ENCODE data around the gene MVB12B. TPM values are rescaled to one million over a fixed set of nuclear protein-coding genes. Genes with fewer than 3 reads are reported as not detected.

The MVB12B gene
- total RNA-seq, 1 experiment from 2014 or later, result 10.9 TPM

DNA sequence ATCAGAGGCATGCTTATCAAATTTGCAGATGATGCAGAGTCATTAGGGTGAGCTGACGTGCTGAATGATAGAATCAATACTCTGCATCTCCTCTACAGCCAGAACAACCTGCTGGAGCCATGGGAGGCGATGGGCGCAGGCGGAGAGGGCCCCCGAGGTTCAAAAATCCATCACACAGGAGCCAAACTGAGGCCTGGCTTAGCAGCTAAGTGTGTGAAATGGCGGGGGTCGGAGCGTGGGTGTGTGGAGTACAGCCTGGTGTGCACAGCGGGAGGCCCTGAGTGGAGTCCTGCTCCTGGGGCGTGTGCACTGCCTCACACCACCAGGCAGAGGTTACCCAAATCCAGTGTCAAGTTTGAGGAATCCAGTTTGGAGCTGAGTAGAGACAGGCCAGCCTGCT is 73.2 kb downstream of the MVB12B start:
- Histone ChIP-seq H3K36me3 (ENCODE audit: control insufficient read depth in 1 of 2, insufficient read depth in 2 of 2, low read length in 2 of 2) (no peaks in the 10 kb centered on the region), H3K27me3 (ENCODE audit: insufficient read depth, low read length) (no peaks in the 10 kb centered on the region), H3K4me1 (ENCODE audit: control insufficient read depth in 1 of 2, insufficient read depth in 2 of 2, low read length in 2 of 2) (peaks cover 10 to 11% of the 10 kb centered on the region in 2 experiments; a peak in 3 of 4 replicates), H3K4me2 (ENCODE audit: low read length) (no peak overlapping the region), H3K9ac (ENCODE audit: low read length) (no peak overlapping the region), H3K27ac (ENCODE audit: low read depth, low read length) (no peak overlapping the region), H2AFZ (ENCODE audit: low read depth, low read length, poor library complexity, severe bottlenecking) (no peak overlapping the region), H3K4me3 (replicated peaks in 1 of 2; ENCODE audit: low read depth in 1 of 2, low read length in 2 of 2) (no peak overlapping the region), H3K9me2 (ENCODE audit: insufficient read depth) (no peaks in the 10 kb centered on the region), H4K20me1 (ENCODE audit: insufficient read depth) (no peaks in the 10 kb centered on the region), H3K9me3 (ENCODE audit: control insufficient read depth in 1 of 2, insufficient read depth in 1 of 2, low read depth in 1 of 2, low read length in 2 of 2) (no peaks in the 10 kb centered on the region), H3K79me2 (ENCODE audit: insufficient read depth, low read length) (no peaks in the 10 kb centered on the region)
- TF ChIP-seq SP1 (IDR thresholded peaks at IDR 0.05; ENCODE audit: low read depth) (no peak), MAX (IDR thresholded peaks at IDR 0.05) (no peak), TCF7L2 (IDR thresholded peaks at IDR 0.05; ENCODE audit: borderline replicate concordance, extremely low read depth, insufficient read depth, insufficient read length) (no peak), ZNF274 (IDR thresholded peaks at IDR 0.05; ENCODE audit: low read depth, low read length) (no peak), YY1 (IDR thresholded peaks at IDR 0.05; ENCODE audit: extremely low read depth, insufficient replicate concordance, low read depth, low read length) (no peak), CEBPB (IDR thresholded peaks at IDR 0.05; ENCODE audit: low read depth) (no peak), EGR1 (IDR thresholded peaks at IDR 0.05; ENCODE audit: low read depth) (no peak), REST (IDR thresholded peaks at IDR 0.05; ENCODE audit: low read depth) (no peak), EZH2 (IDR thresholded peaks at IDR 0.05) (no peak), SIN3A (IDR thresholded peaks at IDR 0.05; ENCODE audit: low read depth) (no peak), FOSL1 (IDR thresholded peaks at IDR 0.05; ENCODE audit: low read depth) (no peak), SRF (IDR thresholded peaks at IDR 0.05; ENCODE audit: low read depth) (no peak), POLR2AphosphoS5 (IDR thresholded peaks at IDR 0.05; ENCODE audit: low read depth, low read length) (no peak), RAD21 (IDR thresholded peaks at IDR 0.05; ENCODE audit: low read depth) (no peak), ELF1 (IDR thresholded peaks at IDR 0.05; ENCODE audit: borderline replicate concordance, low read depth) (no peak), POLR2A (IDR thresholded peaks at IDR 0.05; ENCODE audit: borderline replicate concordance, extremely low read depth, insufficient read depth, insufficient read length) (no peak)
- TF ChIP-seq, protein P1, sequence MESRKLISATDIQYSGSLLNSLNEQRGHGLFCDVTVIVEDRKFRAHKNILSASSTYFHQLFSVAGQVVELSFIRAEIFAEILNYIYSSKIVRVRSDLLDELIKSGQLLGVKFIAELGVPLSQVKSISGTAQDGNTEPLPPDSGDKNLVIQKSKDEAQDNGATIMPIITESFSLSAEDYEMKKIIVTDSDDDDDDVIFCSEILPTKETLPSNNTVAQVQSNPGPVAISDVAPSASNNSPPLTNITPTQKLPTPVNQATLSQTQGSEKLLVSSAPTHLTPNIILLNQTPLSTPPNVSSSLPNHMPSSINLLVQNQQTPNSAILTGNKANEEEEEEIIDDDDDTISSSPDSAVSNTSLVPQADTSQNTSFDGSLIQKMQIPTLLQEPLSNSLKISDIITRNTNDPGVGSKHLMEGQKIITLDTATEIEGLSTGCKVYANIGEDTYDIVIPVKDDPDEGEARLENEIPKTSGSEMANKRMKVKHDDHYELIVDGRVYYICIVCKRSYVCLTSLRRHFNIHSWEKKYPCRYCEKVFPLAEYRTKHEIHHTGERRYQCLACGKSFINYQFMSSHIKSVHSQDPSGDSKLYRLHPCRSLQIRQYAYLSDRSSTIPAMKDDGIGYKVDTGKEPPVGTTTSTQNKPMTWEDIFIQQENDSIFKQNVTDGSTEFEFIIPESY (IDR thresholded peaks at IDR 0.05; ENCODE audit: extremely low read depth, insufficient replicate concordance, low read length), result no peak
- CTCF ChIA-PET, result interaction anchor here (2.3 kb wide), 1 partner anchor 992 kb away, joined by 21 read pairs; no protein-coding TSS in a partner anchor
- RAD21 ChIA-PET (ENCODE audit: low non-redundant PET in 1 of 2, low total read pairs in 2 of 2, uncharacterized antibody in 2 of 2, unreplicated experiment in 2 of 2), result no interaction called here
- BruUV-seq (replicated peaks), result no TSS peak
- intact Hi-C loops (cut with micrococcal nuclease), result loop anchor here (5.0 kb wide), 1 partner anchor 82 kb away; no protein-coding TSS in a partner anchor
- ATAC-seq (no peak), DNase-seq (ENCODE audit: low read depth, low spot score) (no peak)
- POLR2A ChIA-PET, result no interaction called here

Data from HCT116 (cell line).